GM12873 (cell line): ENCODE measurements around the gene RAB11FIP3.

Experiments used
- TF ChIP-seq, protein P1 (sequence below): IDR thresholded peaks from 2 replicates; pipeline ENCODE4 v1.5.1; 2012; ENCODE audit warnings: low read depth, mild to moderate bottlenecking, moderate library complexity, low read length, control low read depth; ENCODE audit not compliant: insufficient read depth; ENCODE audit errors: missing control alignments

The RAB11FIP3 gene

DNA sequence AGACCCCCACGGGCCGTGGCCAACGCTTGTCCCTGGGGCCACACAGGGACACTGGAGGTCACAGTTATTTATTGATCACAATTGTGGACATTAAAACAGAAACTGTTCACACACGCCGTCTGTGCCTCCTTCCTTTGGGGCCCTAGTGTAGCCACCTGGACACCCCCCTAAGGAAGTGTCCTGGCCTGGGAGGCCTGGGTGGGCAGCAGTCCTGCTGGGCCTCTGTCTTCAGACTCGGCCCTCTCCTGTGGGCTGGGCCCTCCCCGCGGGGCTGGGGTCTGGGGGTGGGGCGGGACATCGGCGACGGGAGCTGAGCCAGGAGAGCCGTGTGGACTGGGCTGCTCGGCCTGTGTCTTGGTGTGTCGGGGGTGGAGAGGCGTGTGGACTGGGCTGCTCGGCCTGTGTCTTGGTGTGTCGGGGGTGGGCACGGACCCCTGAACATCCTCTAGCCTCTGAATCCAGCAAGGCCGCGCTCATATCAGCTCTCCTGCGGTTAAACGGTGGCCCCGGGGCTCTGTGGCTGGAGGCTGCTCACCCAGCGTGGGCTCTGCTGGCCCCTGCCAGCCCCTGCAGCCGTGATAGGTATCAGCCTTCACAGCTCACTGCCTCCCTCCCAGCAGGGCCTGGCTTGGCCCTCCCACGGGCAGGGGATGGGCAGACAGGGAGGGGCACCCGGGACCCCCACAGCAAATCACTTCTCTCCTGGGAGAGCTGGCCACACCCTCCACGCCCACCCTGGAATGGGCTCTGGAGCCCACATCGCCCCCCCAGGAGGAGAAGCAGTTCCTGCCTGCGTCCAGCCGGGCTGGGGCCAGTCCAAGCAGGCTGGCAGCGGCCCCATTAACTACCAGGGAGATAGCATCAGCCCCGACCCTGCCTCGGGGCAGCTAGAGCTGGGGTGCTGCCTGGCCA, 140.2 kb downstream of the RAB11FIP3 start:
- TF ChIP-seq, protein P1, sequence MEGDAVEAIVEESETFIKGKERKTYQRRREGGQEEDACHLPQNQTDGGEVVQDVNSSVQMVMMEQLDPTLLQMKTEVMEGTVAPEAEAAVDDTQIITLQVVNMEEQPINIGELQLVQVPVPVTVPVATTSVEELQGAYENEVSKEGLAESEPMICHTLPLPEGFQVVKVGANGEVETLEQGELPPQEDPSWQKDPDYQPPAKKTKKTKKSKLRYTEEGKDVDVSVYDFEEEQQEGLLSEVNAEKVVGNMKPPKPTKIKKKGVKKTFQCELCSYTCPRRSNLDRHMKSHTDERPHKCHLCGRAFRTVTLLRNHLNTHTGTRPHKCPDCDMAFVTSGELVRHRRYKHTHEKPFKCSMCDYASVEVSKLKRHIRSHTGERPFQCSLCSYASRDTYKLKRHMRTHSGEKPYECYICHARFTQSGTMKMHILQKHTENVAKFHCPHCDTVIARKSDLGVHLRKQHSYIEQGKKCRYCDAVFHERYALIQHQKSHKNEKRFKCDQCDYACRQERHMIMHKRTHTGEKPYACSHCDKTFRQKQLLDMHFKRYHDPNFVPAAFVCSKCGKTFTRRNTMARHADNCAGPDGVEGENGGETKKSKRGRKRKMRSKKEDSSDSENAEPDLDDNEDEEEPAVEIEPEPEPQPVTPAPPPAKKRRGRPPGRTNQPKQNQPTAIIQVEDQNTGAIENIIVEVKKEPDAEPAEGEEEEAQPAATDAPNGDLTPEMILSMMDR: no peak

DNA sequence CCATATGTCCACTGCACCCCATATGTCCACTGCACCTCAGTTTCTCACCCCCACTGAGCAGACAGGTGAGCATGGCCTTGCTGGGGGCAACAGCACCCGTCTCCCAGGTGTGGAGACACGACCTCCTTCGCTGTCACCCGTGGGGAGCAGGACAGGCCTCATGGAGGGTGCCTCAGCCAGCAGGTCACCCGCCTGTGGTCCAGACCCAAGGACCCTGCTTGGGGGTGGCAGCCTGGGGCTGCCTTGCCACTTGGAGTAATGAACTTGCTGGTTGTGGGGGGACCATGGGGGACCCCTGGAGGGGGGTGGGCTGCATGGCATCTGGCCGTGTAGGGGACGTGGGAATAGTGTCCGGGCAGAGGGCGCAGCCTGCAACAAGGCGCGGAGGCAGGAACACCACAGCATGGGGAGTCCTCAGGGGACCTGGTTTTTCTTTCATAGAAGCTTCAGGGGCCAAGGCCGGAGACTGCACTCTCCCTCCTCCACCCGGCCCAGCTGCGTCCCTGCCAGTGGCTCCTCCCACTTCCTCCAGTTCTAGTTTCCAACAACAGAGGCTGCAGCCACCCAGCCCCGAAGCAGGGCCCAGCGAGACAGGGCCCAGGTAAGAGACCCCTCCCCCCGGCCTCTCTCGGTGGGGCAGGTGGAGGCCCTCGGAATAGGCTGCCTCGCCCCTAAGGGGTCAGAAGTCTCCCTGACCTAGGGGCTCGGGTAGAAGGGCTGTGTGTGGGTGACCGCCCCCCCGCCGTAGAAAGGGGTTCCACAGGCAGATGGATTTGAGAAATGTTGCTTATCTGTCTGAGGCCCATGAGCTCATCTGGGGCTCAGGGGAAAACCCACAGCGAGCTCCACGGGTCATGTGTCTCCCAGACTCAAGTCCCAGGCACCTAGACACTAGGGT, 141.3 kb downstream of the RAB11FIP3 start, which contains the start of gene NHLRC4:
Gene NHLRC4, plus strand, starts transcription at position 531 of the 898 bp plus-strand sequence. CDS start 1,043 bp downstream, outside the sequence.
- TF ChIP-seq, protein P1: no peak

DNA sequence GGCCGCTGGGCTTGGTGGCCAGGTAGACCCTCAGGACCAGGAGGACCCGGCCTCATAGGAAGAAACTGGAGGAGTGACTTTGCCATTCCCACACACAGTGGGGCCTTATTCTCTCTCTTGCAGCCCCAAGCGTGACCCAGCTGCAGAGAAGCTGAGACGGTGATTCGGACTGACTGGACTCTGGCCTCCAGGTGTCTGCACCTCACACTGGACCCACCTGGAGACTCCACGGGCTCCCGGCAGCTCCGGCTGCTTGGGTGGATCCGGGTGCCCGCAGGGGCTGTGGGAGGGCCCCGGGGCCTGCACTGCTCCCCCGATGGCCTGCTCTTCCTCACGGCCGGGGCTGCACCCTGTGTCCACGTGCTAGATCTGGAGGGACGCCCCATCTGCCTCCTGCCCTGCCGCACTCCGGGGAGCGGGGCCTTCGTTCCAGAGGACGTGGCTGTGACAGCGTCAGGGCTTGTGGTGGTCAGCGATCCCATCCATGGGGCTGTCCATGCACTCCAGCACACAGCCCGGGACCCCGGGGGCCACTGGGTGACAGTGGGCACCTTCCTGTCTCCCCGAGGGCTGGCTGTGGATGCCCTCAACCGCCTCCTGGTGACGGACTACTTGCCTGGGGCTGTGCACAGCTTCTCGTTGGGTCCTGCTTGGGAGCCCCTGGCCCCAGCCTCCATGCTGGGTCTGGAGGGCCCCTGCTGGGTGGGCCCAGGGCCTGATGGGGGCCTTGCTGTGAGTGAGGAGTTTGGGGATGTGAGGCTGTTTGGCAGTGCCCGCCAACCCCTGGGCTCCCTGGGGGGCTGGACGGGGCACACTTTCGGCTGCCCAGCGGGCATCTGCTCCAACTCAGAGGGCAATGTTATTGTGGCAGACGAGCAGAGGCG, 142.2 kb downstream of the RAB11FIP3 start:
- TF ChIP-seq, protein P1: no peak

DNA sequence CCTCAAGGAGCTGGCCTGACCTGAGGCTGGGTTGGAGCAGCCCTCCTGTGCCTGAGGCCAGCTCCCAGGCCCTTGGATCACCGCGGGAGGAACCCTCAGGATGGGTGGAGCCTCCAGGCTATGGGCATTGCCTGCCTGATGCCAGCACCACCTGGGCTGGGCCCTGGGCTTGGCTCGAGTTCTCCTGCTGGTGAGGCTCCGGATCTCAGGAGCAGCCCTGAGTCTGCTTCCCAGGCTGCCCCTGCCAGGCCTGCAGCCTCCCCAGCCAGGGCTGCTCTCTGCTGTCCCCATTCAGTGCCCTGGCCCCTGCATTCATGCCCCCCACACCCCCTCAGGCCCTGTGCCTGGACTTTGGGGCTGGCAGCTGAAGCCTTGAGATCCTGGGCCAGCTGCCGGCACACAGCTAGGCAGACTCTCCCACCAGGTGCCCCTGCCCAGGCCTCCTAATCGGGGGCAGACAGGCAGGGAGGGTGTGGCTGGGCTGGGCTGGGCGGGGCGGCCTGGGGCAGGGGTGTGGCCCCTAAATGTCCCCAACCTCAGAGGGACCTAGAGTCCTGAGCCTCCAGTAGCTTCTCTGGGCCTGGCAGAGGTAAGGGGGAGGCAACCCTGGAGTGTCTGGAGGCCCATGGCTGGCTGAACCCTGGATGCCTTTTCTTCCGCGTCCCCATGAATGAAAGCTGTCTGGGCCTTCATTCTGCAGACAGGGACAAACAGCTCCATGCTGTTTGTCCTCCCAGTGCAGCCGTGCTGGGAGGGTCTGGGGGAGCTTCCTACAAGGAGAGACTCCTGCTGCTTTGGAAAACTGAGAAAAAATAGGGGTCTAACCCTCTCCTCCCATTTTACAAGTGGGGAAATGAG, 143.2 kb downstream of the RAB11FIP3 start:
- TF ChIP-seq, protein P1: no peak

DNA sequence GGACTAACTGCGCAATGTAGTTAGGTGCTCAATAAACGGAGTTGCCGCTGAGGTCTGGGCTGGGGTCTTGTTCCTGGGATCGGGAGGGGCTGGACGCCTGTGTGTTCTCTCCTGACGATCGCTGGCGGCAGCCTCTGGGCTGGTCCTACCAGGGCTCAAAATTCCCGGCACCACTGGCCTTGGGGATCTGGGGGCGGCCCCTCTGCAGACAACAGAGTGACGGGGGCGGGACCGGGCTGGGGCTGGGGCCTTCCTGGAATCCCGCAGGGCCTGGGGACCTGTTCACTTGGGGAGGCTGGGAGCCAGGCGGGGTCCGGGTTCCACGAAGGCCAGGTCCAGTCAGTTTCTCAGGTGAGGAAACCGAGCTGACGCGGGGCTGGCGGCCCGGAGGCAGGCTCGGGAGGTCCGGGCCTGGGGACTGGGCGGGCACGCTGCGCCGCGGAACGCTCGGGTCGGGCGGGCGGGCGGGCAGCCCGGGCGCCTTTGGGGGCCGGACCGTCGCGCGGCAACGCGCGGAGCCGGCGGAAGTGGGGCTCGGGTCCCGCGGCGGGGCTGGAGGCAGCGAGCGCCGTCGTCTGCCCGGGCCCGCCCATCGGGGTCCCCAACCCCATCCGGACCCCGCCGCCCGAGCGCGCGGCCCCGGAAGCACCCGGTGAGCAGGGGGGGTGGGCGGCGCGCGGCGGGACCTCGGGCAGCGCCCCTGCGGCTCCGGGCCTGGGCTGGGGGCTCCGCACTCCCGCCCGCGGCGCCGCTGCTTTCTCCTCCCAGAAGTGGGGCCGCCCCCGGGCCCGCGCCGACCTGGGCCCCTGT, 144.2 kb downstream of the RAB11FIP3 start, which contains the start of gene PIGQ:
Gene PIGQ, plus strand, starts transcription at position 524 of the 810 bp plus-strand sequence. CDS start 4,107 bp downstream, outside the sequence.
- TF ChIP-seq, protein P1: no peak
